GM23338 (cell line): ENCODE measurements around the gene CD244. TPM values are rescaled to one million over a fixed set of nuclear protein-coding genes. Genes with fewer than 3 reads are reported as not detected.
A peak's percentile ranks its signal among the peaks of the same experiment; 100 is the strongest.

Experiments used
- ATAC-seq: fragments of 200-7000 bp; cut with Tn5 transposase; 3 replicates; pipeline ENCODE4 v1.9.1; 2020
- DNase-seq: peaks from one replicate; pipeline ENCODE4 v3.0.0-alpha.2; 2015; ENCODE audit warnings: low spot score
- H2AFZ ChIP-seq: fragments of 200-600 bp; sonication (generic); 2 replicates; pipeline ENCODE4 v1.8.0; 2016; ENCODE audit warnings: antibody characterized with exemption, mild to moderate bottlenecking, moderate library complexity
- H3F3A ChIP-seq: fragments of 200-600 bp; sonication (generic); replicated peaks from 2 replicates; pipeline ENCODE4 v1.8.0; 2017; ENCODE audit warnings: antibody characterized with exemption, mixed run types, low read depth
- H3K27ac ChIP-seq: fragments of 200-600 bp; sonication (generic); 2 replicates; pipeline ENCODE4 v1.6.1; 2016; ENCODE audit warnings: low read depth
- H3K27me3 ChIP-seq: fragments of 200-600 bp; sonication (generic); 2 replicates; pipeline ENCODE4 v1.8.0; 2016; ENCODE audit warnings: mild to moderate bottlenecking, mixed run types, moderate library complexity; ENCODE audit not compliant: insufficient read depth
- H3K36me3 ChIP-seq: fragments of 200-600 bp; sonication (generic); 2 replicates; pipeline ENCODE4 v1.8.0; 2016; ENCODE audit warnings: mild to moderate bottlenecking; ENCODE audit not compliant: insufficient read depth
- H3K4me1 ChIP-seq: fragments of 200-600 bp; sonication (generic); 2 replicates; pipeline ENCODE4 v1.8.0; 2016; ENCODE audit warnings: mild to moderate bottlenecking, moderate library complexity; ENCODE audit not compliant: insufficient read depth
- H3K4me2 ChIP-seq: fragments of 200-600 bp; sonication (generic); 2 replicates; pipeline ENCODE4 v1.7.1; 2017; ENCODE audit warnings: mixed run types
- H3K4me3 ChIP-seq: fragments of 200-600 bp; sonication (generic); 2 replicates; pipeline ENCODE4 v1.6.1; 2016; ENCODE audit warnings: mixed run types
- H3K79me2 ChIP-seq: fragments of 200-600 bp; sonication (generic); replicated peaks from 2 replicates; pipeline ENCODE4 v1.8.0; 2017; ENCODE audit warnings: mild to moderate bottlenecking; ENCODE audit not compliant: insufficient read depth
- H3K9me2 ChIP-seq: fragments of 200-600 bp; sonication (generic); 2 replicates; pipeline ENCODE4 v1.8.0; 2017; ENCODE audit not compliant: insufficient read depth
- H4K20me1 ChIP-seq: fragments of 200-600 bp; sonication (generic); replicated peaks from 2 replicates; pipeline ENCODE4 v1.8.0; 2017; ENCODE audit warnings: mild to moderate bottlenecking; ENCODE audit not compliant: insufficient read depth
- H3K27ac Mint-ChIP-seq: 2 replicates; pipeline ENCODE4 v1.8.0; 2020; ENCODE audit warnings: inconsistent platforms, mild to moderate bottlenecking, moderate library complexity, mixed read lengths
- H3K27me3 Mint-ChIP-seq: 3 replicates; pipeline ENCODE4 v1.8.0; 2022; ENCODE audit warnings: low read depth, mild to moderate bottlenecking, moderate library complexity, mixed read lengths, inconsistent platforms; ENCODE audit not compliant: insufficient read depth, poor library complexity
- H3K36me3 Mint-ChIP-seq: 3 replicates; pipeline ENCODE4 v1.8.0; 2021; ENCODE audit warnings: low read depth, mild to moderate bottlenecking, inconsistent platforms, moderate library complexity, mixed read lengths
- H3K4me1 Mint-ChIP-seq: 3 replicates; pipeline ENCODE4 v1.8.0; 2020; ENCODE audit warnings: mild to moderate bottlenecking, inconsistent platforms, mixed read lengths
- H3K4me3 Mint-ChIP-seq: 3 replicates; pipeline ENCODE4 v1.8.0; 2021; ENCODE audit warnings: moderate library complexity, mild to moderate bottlenecking, inconsistent platforms, mixed read lengths
- H3K9me3 Mint-ChIP-seq: 3 replicates; pipeline ENCODE4 v1.8.0; 2020; ENCODE audit warnings: moderate library complexity, mild to moderate bottlenecking, inconsistent platforms, mixed read lengths
- CREB1 ChIP-seq: fragments of 250-450 bp; sonication (Bioruptor Pico); IDR thresholded peaks from 2 replicates; pipeline ENCODE4 v1.5.0; 2020; ENCODE audit warnings: low read depth, mild to moderate bottlenecking, moderate library complexity
- CTCF ChIP-seq, 2 experiments: fragments of 200-600 bp in 1 of 2; sonication (generic) in 1 of 2; conservative IDR thresholded peaks; 2 replicates each; pipeline versions ENCODE4 v1.5.1 to v1.6.1; 2016 to 2017; ENCODE audit warnings: antibody characterized with exemption in 2 of 2, low read depth in 2 of 2, mild to moderate bottlenecking in 2 of 2, moderate library complexity in 1 of 2
- ETS1 ChIP-seq: IDR thresholded peaks from 2 replicates; pipeline ENCODE4 v1.6.1; 2016; ENCODE audit warnings: antibody characterized with exemption
- EZH2 ChIP-seq: fragments of 200-600 bp; sonication (generic); IDR thresholded peaks from one replicate; pipeline ENCODE4 v1.8.0; 2017; ENCODE audit warnings: antibody characterized with exemption, mild to moderate bottlenecking, low read depth; ENCODE audit not compliant: unreplicated experiment
- EZH2phosphoT487 ChIP-seq: fragments of 200-600 bp; sonication (generic); IDR thresholded peaks from one replicate; pipeline ENCODE4 v1.8.1; 2018; ENCODE audit warnings: antibody characterized with exemption; ENCODE audit not compliant: unreplicated experiment
- JUNB ChIP-seq: IDR thresholded peaks from one replicate; pipeline ENCODE4 v1.6.1; 2016; ENCODE audit warnings: antibody characterized with exemption; ENCODE audit not compliant: unreplicated experiment
- NANOG ChIP-seq: IDR thresholded peaks from 2 replicates; pipeline ENCODE4 v1.6.1; 2016; ENCODE audit warnings: antibody characterized with exemption, borderline replicate concordance
- POLR2AphosphoS5 ChIP-seq: IDR thresholded peaks from 2 replicates; pipeline ENCODE4 v1.6.1; 2016; ENCODE audit warnings: antibody characterized with exemption, low read depth
- REST ChIP-seq: IDR thresholded peaks from one replicate; pipeline ENCODE4 v1.6.1; 2018; ENCODE audit warnings: antibody characterized with exemption; ENCODE audit not compliant: unreplicated experiment
- STAT1 ChIP-seq: IDR thresholded peaks from one replicate; pipeline ENCODE4 v1.6.1; 2016; ENCODE audit warnings: antibody characterized with exemption; ENCODE audit not compliant: unreplicated experiment
- ZNF114 ChIP-seq: fragments of 250-450 bp; sonication (Bioruptor Pico); IDR thresholded peaks from 2 replicates; pipeline ENCODE4 v1.5.0; 2020; ENCODE audit warnings: mild to moderate bottlenecking, moderate library complexity
- ZNF331 ChIP-seq: fragments of 250-450 bp; sonication (Bioruptor Pico); IDR thresholded peaks from 2 replicates; pipeline ENCODE4 v1.5.0; 2020; ENCODE audit warnings: low read depth, mild to moderate bottlenecking, moderate library complexity
- ZNF462 ChIP-seq: fragments of 250-450 bp; sonication (Bioruptor Pico); IDR thresholded peaks from 2 replicates; pipeline ENCODE4 v1.5.0; 2020; ENCODE audit warnings: mild to moderate bottlenecking, moderate library complexity
- polyA plus RNA-seq: library from polyadenylated mRNA; unstranded; fragments of >200 nt; fragmentation: Nextera tagmentation; extraction: Ambion mirVana; gene quantifications from 2 replicates; pipeline ENCODE4 v1.2.1, GENCODE V29; 2016
- total RNA-seq: library from RNA; depleted of rRNA; stranded (reverse); fragments of >200 nt; shearing (Covaris generic); gene quantifications from 2 replicates; pipeline ENCODE4 v1.2.3, GENCODE V29; 2014

The CD244 gene
- total and polyA plus RNA-seq, 2 experiments from 2014 or later = not detected

- H3F3A ChIP-seq = no peaks in the 10 kb centered on the region
- peak; percentile 23 for DNase-seq
- peaks cover 5% of the 10 kb centered on the region for H3K27me3 Mint-ChIP-seq
- H3K36me3 ChIP-seq = no peaks in the 10 kb centered on the region; the same call in 1 of the 2 replicates
- TF ChIP-seq STAT1 (no peak), EZH2phosphoT487 (no peak), POLR2AphosphoS5 (no peak), ZNF462 (CRISPR knock-in tag) (no peak), ZNF331 (CRISPR knock-in tag) (no peak), ETS1 (no peak), NANOG (no peak), REST (no peak), EZH2 (no peak), ZNF114 (no peak), JUNB (no peak), CREB1 (no peak), CTCF (conservative IDR thresholded peaks at IDR 0.05; ENCODE audit: low read depth in 2 of 2) (no peak)
- H3K27me3 ChIP-seq = no peaks in the 10 kb centered on the region
- no peaks in the 10 kb centered on the region for H4K20me1 ChIP-seq
- no peaks in the 10 kb centered on the region for H3K9me3 Mint-ChIP-seq
- ATAC-seq = peak; percentile 41; the same call in 2 of the 3 replicates
- no peaks in the 10 kb centered on the region for H3K79me2 ChIP-seq
- H3K4me3 Mint-ChIP-seq = no peak overlapping the region
- peaks cover 10% of the 10 kb centered on the region for H3K4me1 Mint-ChIP-seq
- H3K4me2 ChIP-seq = 0 out of 2 replicates have a peak overlapping the region, but pooled peaks have one; percentile 17
- H3K9me2 ChIP-seq = peaks cover 5% of the 10 kb centered on the region; the same call in 1 of the 2 replicates
- no peak overlapping the region for H3K27ac ChIP-seq
- H3K4me3 ChIP-seq = no peak overlapping the region
- H3K4me1 ChIP-seq = peaks cover 7% of the 10 kb centered on the region; the same call in 1 of the 2 replicates
- peak overlapping the region; percentile 95 for H2AFZ ChIP-seq
- no peak overlapping the region for H3K27ac Mint-ChIP-seq
- H3K36me3 Mint-ChIP-seq = no peaks in the 10 kb centered on the region
Measured at GRCh38 chr1:160818207-160818937, 44.3 kb downstream of the CD244 start.
